ENCODE measurements around the gene METTL9.
"Not testable (repeated sequence)": the region's sequence is repeated elsewhere in the genome, so short reads cannot be mapped to it uniquely, and the experiment has no call there.

Gene METTL9

DNA sequence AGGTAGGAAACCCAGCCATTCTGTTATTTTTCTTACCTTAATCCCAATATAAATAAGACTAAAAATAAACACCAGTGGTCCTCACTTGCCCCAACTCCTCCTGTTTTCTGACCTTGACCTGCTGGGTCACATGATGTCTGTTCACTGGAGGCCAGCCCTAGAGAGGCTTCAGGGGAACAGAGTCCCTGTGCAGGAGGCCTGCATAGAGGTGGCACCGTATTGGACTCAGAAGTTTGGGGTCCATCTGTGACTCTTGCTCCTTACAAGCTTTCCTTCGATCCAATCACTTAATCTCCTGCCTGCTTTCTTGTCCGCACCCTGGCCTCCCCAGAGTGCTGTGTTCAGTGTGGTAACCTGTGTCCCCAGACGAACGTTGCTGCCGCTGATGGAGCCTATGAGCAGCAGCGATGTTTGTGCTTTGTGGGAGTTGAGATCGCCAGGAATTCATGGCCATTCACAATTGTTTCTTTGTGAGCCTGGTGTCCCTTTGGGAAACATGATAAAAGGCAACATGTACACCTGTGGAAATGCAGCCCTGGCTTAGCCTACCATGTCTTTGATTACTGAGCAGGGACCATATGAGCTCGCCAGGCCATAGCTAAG is 48.3 kb downstream of the METTL9 start:
- Histone ChIP-seq H3K4me3 (ENCODE audit: low read depth, low read length) (no peak overlapping the region), H3K27ac (ENCODE audit: low read depth, low read length) (no peak overlapping the region), H3K27me3 (ENCODE audit: insufficient read depth, low read length) (no peaks in the 10 kb centered on the region), H2AFZ (ENCODE audit: low read length, unreplicated experiment) (no peak overlapping the region), H3K36me3 (ENCODE audit: insufficient read depth, low read length) (no peaks in the 10 kb centered on the region), H3K4me1 (ENCODE audit: control insufficient read depth, insufficient read depth, low read length, unreplicated experiment) (peaks cover 17% of the 10 kb centered on the region), H3K79me2 (ENCODE audit: control insufficient read depth, insufficient read depth, low read length, unreplicated experiment) (peaks cover 45% of the 10 kb centered on the region)

DNA sequence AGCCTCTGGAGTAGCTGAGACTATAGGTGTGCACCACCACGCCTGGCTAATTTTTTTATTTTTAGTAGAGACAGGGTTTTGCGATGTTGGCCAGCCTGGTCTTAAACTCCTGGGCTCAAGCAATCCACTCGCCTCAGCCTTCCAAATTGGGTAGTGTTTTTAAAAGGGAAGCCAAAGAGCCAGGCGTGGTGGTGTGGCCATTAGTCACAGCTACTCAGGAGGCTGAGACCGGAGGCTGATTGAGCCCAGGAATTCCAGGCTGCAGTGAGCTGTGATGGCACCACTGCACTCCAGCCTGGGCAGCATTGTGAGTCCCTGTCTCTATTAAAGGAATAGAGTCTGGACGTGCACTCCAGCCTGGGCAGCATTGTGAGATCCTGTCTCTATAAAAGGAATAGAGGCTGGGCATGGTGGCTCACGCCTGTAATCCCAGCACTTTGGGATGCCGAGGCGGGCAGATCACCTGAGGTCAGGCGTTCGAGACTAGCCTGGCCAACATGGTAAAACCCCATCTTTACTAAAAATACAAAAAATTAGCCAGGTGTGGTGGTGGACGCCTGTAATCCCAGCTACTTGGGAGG is 50.5 kb downstream of the METTL9 start:
- not testable (repeated sequence) for H3K27ac ChIP-seq (ENCODE audit: low read depth, low read length)

DNA sequence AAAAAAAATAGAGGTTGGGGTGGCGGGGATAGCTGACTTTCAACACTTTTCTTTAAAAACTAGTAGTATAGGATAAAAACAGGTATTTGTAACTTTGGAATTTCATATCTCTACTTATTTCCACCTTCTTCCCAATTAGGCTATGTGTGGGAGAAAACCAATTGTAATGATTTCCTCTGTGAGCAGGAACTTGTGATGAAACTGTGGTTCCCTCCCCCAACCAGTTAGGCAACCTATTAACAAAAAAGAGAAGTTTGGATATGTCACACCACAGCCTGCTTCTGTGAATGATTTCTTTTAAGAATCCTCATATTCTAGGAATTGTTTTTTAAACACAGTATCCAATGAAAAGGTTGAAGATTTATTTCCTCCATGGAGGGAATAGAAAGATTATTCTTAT is 51.1 kb downstream of the METTL9 start:
- no peak overlapping the region for H3K27ac ChIP-seq (ENCODE audit: low read depth, low read length)
- H3K36me3 ChIP-seq (ENCODE audit: insufficient read depth, low read length), result no peaks in the 10 kb centered on the region; the same call in 1 of the 2 replicates
- H3K27me3 ChIP-seq (ENCODE audit: insufficient read depth, low read length), result no peaks in the 10 kb centered on the region
- H3K79me2 ChIP-seq (ENCODE audit: control insufficient read depth, insufficient read depth, low read length, unreplicated experiment), result peaks cover 44% of the 10 kb centered on the region
- H2AFZ ChIP-seq (ENCODE audit: low read length, unreplicated experiment), result no peak overlapping the region
- H3K4me1 ChIP-seq (ENCODE audit: control insufficient read depth, insufficient read depth, low read length, unreplicated experiment), result peaks cover 21% of the 10 kb centered on the region
- no peak overlapping the region for H3K4me3 ChIP-seq (ENCODE audit: low read depth, low read length)

More for the DNA sequence above, 50.5 kb downstream of the METTL9 start:
- H3K79me2 ChIP-seq (ENCODE audit: control insufficient read depth, insufficient read depth, low read length, unreplicated experiment), result peaks cover 45% of the 10 kb centered on the region
- H2AFZ ChIP-seq (ENCODE audit: low read length, unreplicated experiment); H3K4me3 ChIP-seq (ENCODE audit: low read depth, low read length); H3K27me3 ChIP-seq (ENCODE audit: insufficient read depth, low read length); H3K36me3 ChIP-seq (ENCODE audit: insufficient read depth, low read length): not testable (repeated sequence)
- peaks cover 22% of the 10 kb centered on the region for H3K4me1 ChIP-seq (ENCODE audit: control insufficient read depth, insufficient read depth, low read length, unreplicated experiment)

DNA sequence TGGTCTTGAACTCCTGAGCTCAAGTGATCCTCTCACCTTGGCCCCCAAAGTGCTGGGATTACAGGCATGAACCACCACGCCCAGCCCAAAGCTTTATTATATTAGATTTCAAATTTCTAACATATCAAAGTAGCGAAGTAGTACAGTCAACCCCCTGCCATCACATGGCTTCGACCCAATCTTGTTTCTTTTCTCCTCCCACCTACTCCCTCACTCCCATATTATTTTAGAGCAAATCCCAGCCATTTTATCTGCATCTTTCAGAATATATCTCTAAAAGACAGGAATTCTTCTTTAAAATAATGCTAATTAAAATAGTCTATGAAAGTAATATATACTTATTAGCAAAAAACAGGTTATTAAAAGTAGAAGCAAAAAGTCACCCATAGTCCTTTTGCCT is 52.1 kb downstream of the METTL9 start:
- no peak overlapping the region for H2AFZ ChIP-seq (ENCODE audit: low read length, unreplicated experiment)
- no peak overlapping the region for H3K27ac ChIP-seq (ENCODE audit: low read depth, low read length)
- no peaks in the 10 kb centered on the region for H3K27me3 ChIP-seq (ENCODE audit: insufficient read depth, low read length)
- peaks cover 3% of the 10 kb centered on the region for H3K36me3 ChIP-seq (ENCODE audit: insufficient read depth, low read length)
- peaks cover 12% of the 10 kb centered on the region for H3K4me1 ChIP-seq (ENCODE audit: control insufficient read depth, insufficient read depth, low read length, unreplicated experiment)
- H3K4me3 ChIP-seq (ENCODE audit: low read depth, low read length), result no peak overlapping the region
- H3K79me2 ChIP-seq (ENCODE audit: control insufficient read depth, insufficient read depth, low read length, unreplicated experiment), result peaks cover 40% of the 10 kb centered on the region

DNA sequence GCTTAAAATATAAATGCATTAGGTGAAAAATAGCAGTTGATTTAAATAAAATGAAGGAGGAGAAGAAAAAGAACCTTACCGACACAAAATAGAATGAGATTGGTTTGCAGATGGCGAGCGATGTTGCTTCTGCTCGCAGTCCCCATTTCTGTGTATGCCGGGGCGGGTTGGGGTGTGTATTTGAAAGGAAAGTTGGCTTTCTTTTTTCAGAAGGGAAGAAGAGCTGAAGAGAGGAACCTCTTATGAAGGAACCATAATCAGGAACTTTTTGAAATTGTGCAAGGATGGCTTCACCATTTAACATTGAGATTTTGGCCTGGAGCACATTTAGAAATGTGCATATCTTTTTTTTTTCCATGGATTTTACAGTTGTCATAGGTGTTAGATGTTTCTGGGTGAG is 53.1 kb downstream of the METTL9 start, which contains the start of gene IGSF6:
Gene IGSF6, minus strand, starts transcription at position 156 of the 400 bp plus-strand sequence. Its CDS starts 10 bp downstream, at position 146.
- peaks cover 7% of the 10 kb centered on the region for H3K36me3 ChIP-seq (ENCODE audit: insufficient read depth, low read length)
- H3K4me1 ChIP-seq (ENCODE audit: control insufficient read depth, insufficient read depth, low read length, unreplicated experiment), result peaks cover 14% of the 10 kb centered on the region
- no peak within 1 kb of the TSS for H3K27ac ChIP-seq (ENCODE audit: low read depth, low read length)
- peaks cover 31% of the 10 kb centered on the region for H3K79me2 ChIP-seq (ENCODE audit: control insufficient read depth, insufficient read depth, low read length, unreplicated experiment)
- H3K4me3 ChIP-seq (ENCODE audit: low read depth, low read length), result no peak within 1 kb of the TSS
- H2AFZ ChIP-seq (ENCODE audit: low read length, unreplicated experiment), result no peak within 1 kb of the TSS
- no peaks in the 10 kb centered on the region for H3K27me3 ChIP-seq (ENCODE audit: insufficient read depth, low read length)

DNA sequence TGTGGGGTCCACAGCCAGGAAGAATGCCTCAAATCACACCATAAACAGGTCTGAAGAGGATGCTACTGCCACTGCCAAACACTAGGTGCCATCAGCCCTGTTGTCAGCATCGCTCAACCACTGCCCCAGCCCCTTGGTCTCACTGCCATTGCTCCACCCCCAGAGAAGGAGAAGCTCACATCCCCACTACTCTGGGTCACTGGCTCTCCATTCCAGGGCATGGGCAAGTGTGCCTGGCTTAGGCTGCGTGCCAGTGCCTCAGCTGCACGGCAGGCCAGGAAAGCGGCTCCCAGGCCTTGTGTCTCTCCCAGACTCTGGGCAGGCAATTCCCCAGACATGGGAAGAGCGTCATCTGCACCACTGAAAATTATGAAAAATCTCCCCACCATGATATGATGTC is 54.2 kb downstream of the METTL9 start:
- Histone ChIP-seq H3K27me3 (ENCODE audit: insufficient read depth, low read length) (no peaks in the 10 kb centered on the region), H2AFZ (ENCODE audit: low read length, unreplicated experiment) (no peak overlapping the region), H3K4me1 (ENCODE audit: control insufficient read depth, insufficient read depth, low read length, unreplicated experiment) (peaks cover 14% of the 10 kb centered on the region), H3K27ac (ENCODE audit: low read depth, low read length) (no peak overlapping the region), H3K4me3 (ENCODE audit: low read depth, low read length) (no peak overlapping the region), H3K79me2 (ENCODE audit: control insufficient read depth, insufficient read depth, low read length, unreplicated experiment) (peaks cover 21% of the 10 kb centered on the region), H3K36me3 (ENCODE audit: insufficient read depth, low read length) (peaks cover 7% of the 10 kb centered on the region)

DNA sequence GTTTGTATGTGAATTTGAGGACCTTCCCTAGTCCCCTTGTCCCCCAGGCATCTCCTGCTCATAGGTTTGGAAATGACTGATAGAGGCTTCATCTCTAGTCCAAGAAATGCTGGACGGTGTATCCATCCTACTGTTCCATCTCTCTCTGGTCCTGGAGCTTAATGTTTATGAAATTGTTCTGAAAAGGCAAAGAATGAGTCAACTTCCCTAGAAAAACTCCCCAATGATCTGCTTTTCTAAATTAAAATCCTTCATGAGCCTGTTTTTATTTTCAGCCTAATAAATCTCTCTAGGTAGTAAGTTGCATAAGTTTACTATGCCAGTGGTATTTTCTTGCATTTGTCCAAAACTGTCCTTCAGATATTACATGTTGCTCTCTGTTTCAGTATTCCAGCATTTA is 55.1 kb downstream of the METTL9 start:
- Histone ChIP-seq H3K4me3 (ENCODE audit: low read depth, low read length) (no peak overlapping the region), H3K4me1 (ENCODE audit: control insufficient read depth, insufficient read depth, low read length, unreplicated experiment) (peaks cover 14% of the 10 kb centered on the region), H3K27ac (ENCODE audit: low read depth, low read length) (no peak overlapping the region), H3K36me3 (ENCODE audit: insufficient read depth, low read length) (peaks cover 7% of the 10 kb centered on the region), H3K79me2 (ENCODE audit: control insufficient read depth, insufficient read depth, low read length, unreplicated experiment) (peaks cover 13% of the 10 kb centered on the region), H3K27me3 (ENCODE audit: insufficient read depth, low read length) (no peaks in the 10 kb centered on the region), H2AFZ (ENCODE audit: low read length, unreplicated experiment) (no peak overlapping the region)

DNA sequence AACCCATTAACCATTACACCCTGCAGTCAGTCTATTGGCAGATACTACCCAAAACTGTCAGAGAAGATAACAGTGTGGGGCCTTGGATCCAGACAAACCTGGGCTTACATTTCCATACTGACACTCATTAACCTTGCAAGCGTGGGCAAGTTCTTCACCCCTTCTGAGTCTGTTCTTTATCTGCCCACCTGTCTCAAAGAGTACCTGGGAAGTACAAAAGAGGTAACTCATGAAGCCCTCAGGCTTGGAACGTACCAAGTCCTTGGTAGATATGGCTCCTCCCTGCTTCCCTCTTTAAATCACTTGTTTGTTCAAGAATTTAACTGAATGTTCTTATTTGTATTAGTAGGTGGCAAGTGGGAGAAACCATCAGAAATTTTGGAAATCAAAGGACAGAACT is 55.5 kb downstream of the METTL9 start:
- Histone ChIP-seq H3K36me3 (ENCODE audit: insufficient read depth, low read length) (peaks cover 7% of the 10 kb centered on the region), H3K4me1 (ENCODE audit: control insufficient read depth, insufficient read depth, low read length, unreplicated experiment) (peaks cover 14% of the 10 kb centered on the region), H3K27me3 (ENCODE audit: insufficient read depth, low read length) (no peaks in the 10 kb centered on the region), H3K27ac (ENCODE audit: low read depth, low read length) (no peak overlapping the region), H2AFZ (ENCODE audit: low read length, unreplicated experiment) (no peak overlapping the region), H3K4me3 (ENCODE audit: low read depth, low read length) (no peak overlapping the region), H3K79me2 (ENCODE audit: control insufficient read depth, insufficient read depth, low read length, unreplicated experiment) (peaks cover 13% of the 10 kb centered on the region)

DNA sequence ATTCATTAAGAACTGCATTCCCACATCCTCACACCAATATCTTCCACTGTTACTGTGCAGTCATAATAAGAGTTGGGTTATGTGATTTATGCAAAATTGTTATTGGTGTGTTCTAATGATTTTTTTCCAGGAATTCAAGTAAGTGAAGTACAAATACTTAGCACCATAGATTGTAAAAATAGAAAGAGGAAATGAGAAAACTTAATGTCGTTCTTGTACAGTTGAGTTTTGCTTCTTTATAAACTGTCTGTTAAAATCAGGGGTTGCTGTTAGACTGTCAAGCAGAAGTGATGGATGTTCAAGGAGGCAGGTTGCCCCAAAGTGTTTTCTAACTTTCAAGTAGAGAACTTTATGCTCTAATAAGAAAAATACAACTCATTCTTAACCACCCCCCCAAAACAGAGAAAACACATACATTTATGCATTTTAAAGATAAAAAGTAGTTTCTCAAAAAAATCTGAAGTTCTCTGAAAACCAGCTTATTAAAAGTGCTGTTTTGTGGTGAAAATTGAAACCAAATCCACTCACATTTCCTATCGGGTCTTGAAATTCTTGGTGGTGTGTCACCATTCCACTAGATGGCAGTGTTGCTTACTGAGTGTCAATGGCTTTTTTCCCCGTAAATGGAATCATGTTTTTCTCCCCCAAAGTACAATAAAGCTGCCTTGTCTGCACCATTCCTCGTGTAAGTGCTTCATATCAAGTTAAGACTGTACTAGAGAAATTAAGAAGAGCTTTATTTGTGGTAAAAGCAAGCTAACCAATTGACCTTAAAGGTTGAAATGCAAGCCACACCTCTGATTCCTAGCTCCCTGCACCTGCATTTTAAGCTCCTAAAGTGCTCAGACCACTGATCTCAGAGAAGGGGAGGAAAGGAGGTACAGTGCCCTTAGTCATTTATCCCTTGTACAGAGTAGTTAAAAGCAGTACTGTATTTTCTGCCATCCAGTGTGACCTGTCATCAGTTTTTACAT is 57.7 kb downstream of the METTL9 start:
- Histone ChIP-seq H3K27me3 (ENCODE audit: insufficient read depth, low read length) (no peaks in the 10 kb centered on the region), H3K36me3 (ENCODE audit: insufficient read depth, low read length) (peaks cover 7% of the 10 kb centered on the region), H3K4me3 (ENCODE audit: low read depth, low read length) (no peak overlapping the region), H3K79me2 (ENCODE audit: control insufficient read depth, insufficient read depth, low read length, unreplicated experiment) (peaks cover 7% of the 10 kb centered on the region), H3K4me1 (ENCODE audit: control insufficient read depth, insufficient read depth, low read length, unreplicated experiment) (peaks cover 14% of the 10 kb centered on the region), H2AFZ (ENCODE audit: low read length, unreplicated experiment) (no peak overlapping the region), H3K27ac (ENCODE audit: low read depth, low read length) (no peak overlapping the region)

DNA sequence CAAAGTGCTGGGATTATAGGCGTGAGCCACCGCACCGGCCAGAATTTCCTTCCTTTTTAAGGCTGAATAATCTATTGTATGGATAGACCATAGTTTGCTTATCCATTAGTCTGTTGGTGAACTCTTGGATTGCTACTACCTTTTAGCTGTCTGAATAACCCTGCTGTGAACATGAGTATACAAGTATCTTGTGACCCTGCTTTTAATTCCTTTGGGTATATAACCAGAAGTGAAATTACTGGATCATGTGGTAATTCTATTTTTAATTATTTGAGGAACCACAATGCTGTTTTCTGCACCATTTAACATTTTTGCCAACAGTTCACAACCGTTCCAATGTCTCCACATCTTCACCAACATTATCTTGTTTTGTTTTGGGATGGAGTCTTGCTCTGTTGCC is 59.7 kb downstream of the METTL9 start:
- Histone ChIP-seq H3K4me3 (ENCODE audit: low read depth, low read length) (no peak overlapping the region), H3K4me1 (ENCODE audit: control insufficient read depth, insufficient read depth, low read length, unreplicated experiment) (peaks cover 10% of the 10 kb centered on the region), H3K79me2 (ENCODE audit: control insufficient read depth, insufficient read depth, low read length, unreplicated experiment) (no peaks in the 10 kb centered on the region), H3K27me3 (ENCODE audit: insufficient read depth, low read length) (peaks cover 3% of the 10 kb centered on the region; the same call in 1 of the 2 replicates), H3K27ac (ENCODE audit: low read depth, low read length) (no peak overlapping the region), H2AFZ (ENCODE audit: low read length, unreplicated experiment) (no peak overlapping the region), H3K36me3 (ENCODE audit: insufficient read depth, low read length) (peaks cover 7% of the 10 kb centered on the region)
